Stimulated activated CD4-positive, alpha-beta T cell treated with anti-CD3 and anti-CD28 coated beads, Interleukin-2, amount 100 ng/mL, for 4 hours (primary cell): Measurements from ENCODE around the gene ST6GALNAC4.
"Not testable (repeated sequence)": the region's sequence is repeated elsewhere in the genome, so short reads cannot be mapped to it uniquely, and the experiment has no call there.

Experiments
- DNase-seq: peaks from one replicate; pipeline ENCODE4 v3.0.0-alpha.2; 2020; ENCODE audit warnings: low read depth

Gene ST6GALNAC4

DNA sequence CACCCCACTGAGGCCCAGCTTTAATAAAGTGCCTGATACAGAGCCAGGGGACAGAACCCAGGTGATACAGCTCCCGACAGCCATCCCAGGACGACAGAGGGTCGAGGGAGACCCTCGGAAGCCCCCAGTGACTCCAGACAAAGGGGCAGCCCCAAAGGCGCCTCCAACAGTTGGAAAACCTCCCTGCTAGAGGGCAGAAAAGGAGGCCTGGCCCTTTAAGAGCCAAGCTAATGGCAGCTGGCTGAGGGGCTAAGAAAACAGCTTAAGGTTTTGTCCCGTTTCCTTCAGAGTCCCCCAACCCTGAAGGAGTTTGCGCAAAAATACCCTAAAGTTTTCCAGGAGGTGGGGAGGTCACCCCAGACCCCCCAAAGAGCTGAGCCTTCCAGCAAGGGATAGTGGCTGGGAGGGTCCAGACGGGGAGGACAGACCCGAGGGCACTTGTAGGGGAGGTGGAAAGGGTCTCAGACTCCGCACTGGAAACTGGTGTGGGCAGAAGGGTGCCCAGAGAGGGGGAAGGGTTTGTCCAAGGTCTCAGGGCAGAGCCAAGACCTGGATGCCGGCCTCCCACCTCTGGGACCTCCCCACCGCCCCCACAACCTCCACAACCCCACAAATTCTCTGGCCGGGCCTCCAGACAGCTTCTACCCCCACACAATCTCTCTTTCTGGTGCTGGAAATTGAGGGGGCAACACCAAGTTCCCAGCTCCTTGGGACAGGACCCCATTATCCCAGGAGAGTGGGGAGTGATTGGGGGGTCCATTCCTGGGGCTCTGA is 31.1 kb downstream of the ST6GALNAC4 start:
- no peak for DNase-seq

DNA sequence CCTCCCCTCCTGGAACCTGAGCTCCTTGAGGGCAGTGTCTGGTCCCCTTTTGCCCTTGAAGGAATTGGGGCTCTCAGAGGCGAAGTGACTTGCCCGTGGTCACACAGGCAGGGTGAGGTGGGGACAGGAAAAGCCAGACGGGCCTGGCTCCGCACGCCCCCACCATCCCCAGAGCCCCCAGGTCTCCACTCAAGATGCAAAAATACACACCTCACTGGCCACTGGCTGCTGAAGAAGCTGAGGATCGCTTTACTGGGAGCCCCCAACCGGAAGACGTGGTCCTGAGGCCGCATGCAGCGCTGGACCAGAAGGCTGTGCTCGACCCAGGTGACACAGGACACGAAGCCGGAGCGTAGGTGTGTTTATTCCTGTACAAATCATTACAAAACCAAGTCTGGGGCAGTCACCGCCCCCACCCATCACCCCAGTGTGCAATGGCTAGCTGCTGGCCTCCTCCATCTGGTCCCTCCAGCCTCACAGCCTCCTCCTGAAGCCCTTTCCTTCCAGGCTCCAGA is 31.8 kb downstream of the ST6GALNAC4 start:
- no peak for DNase-seq

DNA sequence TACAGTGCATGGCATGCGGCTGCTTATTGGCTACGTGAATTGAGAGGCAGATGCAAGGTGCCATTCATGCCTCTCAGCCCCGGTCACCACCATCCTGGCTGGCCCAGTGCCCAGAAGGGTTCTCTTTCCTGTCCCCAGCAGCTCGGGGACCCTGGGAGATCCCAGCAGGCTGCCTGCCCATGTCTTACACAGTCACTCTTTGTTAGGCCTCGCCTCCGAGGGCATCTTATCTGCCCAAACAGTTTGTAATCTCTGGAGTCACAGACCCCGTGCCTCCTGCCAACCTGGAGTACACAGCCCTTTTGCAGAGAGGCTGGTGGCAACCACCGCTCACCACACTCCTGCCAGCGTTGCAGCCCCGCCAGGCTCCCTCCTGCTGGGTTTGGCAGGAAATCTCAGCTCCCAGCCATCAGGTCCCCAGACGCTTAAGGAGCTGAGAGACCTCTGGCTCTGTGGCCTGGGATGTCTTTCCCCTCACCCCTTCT is 32.4 kb downstream of the ST6GALNAC4 start:
- DNase-seq = no peak

DNA sequence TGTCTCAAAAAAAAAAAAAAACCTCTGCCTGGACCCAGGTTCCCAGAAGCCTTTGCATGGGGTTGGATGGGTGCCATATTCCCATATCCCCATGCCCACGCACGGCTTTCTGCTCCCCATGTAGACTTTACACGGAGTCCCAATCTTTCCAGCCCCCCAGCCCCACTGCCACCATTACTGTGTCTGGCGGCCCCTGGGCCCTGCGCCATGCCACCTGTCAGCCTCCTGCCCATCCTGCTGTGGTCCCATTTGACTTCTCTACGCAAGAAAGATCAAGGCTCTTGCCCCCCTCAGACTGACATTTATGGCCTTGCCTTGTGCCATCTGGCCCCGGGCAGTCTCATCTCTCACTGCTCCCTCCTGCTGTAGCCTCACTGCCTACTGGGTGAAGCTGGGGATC is 32.9 kb downstream of the ST6GALNAC4 start:
- DNase-seq = no peak

DNA sequence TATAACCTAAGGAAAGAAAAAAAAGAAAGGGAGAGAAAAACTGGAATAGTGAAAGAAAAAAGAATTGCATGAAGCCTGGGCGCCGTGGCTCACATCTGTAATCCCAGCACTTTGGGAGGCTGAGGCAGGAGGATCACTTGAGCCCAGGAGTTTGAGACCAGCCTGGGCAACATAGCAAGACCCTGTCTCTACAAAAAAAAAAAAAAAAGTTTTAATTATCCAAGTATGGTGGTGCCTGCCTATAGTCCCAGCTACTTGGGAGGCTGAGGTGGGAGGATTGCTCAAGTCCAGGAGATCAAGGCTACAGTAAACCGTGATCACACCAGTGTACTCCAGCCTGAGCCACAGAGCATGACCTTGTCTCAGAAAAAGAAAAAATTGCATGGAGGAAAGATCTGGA is 35.1 kb downstream of the ST6GALNAC4 start:
- DNase-seq = not testable (repeated sequence)

DNA sequence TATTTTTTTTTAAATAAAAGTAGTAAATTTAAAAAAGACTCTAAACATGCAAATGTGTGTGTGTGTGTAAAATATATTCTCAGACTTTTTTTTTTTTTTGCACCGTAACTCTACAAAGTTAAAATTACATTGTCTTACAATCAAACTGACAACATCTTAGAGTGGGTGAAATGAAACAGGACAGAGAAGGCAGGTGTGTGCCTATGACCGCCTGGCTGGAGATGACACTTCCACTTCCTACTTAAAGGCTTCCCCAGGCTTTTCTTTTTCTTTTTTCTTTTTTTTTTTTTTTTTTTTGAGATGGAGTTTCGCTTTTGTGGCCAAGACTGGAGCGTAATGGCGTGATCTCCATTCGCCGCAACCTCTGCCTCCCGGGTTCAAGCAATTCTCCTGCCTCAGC is 36.7 kb downstream of the ST6GALNAC4 start:
- DNase-seq = no peak

DNA sequence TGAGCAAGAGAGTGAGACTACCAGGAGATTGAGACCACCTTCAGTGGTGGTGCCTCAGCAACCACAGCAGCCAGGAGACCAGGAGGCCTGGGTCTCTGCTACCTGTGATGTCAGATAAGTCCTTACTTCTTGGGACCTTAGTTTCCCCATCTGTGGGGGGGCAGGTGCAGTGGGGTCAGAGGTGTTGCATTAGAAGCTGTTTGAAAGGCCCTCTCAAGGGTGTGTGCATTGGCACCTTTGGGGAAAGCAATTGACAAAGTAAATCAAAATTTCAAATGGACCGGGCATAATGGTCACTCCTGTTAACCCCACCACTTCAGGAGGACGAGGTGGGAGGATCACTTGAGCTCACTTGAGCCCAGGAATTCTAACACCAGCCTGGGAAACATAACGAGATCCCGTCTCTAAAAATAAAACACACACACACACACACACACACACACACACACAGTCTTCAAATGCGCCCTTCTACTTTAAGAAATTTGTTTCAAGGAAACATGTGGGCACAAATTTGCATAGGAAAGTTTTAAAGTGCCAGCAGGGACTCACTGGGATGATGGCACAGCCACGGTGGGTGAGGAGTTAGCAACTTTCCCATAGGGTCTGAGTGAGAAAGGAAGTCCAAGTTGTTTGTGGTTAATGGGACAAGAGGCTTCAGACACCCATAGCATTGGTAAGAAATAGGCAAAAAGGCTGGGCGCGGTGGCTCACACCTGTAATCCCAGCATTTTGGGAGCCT is 38.0 kb downstream of the ST6GALNAC4 start:
- DNase-seq = no peak

DNA sequence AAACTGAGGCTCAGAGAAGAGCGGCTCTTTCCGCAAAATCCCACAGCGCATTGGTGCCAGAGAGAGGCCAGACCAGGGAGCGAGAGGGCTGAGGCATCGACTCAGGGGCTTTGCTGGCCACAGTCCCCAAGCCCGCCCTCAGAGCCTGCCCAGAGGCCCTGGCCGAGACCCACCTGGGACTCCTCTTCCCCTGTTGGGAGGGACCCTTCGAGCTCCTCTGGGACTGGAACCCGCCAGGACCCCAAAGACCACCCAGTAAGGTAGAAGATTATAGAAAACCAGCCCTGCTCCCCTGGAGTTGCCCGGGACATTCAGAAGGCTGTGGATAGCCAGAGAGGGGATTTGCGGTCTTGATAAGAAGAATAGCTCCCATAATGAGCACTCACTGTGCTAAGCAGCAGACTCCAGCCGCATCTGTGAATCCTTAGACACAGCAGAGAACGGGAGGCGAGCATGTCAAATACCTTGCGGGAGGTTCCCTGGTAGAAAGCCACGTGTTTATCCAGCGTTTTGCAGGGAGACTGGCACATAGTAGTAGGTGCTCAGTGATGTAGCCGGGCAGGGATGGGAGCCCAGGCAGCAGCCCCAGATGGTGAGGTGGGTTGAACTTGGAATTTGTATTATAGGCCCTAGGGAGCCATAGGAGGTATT is 38.7 kb downstream of the ST6GALNAC4 start:
- no peak for DNase-seq

DNA sequence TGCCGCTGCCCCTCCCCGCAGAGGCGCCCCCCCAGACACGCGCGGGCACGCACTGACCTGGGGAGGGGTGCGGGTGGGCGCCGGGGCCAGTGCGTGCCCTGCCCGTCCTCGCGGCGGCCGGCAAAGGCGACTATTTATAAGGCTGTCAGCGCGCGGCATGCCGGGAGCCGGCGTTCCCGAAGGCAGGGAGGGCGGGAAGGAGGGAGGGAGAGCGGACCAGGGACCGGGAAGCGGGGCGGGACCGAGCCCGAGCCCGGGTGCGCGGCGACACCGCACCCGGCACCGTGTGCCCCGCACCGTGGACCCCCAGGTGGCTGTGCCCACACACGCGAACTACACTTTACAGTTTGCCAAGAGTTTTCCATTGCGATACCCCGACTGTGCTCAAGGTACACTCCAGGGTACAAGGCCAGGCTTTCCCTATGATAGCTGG is 39.3 kb downstream of the ST6GALNAC4 start, which contains the start of gene AK1:
Gene AK1, minus strand, starts transcription at position 110 of the 433 bp plus-strand sequence. CDS start 3,058 bp downstream, outside the sequence.
- DNase-seq = no peak

DNA sequence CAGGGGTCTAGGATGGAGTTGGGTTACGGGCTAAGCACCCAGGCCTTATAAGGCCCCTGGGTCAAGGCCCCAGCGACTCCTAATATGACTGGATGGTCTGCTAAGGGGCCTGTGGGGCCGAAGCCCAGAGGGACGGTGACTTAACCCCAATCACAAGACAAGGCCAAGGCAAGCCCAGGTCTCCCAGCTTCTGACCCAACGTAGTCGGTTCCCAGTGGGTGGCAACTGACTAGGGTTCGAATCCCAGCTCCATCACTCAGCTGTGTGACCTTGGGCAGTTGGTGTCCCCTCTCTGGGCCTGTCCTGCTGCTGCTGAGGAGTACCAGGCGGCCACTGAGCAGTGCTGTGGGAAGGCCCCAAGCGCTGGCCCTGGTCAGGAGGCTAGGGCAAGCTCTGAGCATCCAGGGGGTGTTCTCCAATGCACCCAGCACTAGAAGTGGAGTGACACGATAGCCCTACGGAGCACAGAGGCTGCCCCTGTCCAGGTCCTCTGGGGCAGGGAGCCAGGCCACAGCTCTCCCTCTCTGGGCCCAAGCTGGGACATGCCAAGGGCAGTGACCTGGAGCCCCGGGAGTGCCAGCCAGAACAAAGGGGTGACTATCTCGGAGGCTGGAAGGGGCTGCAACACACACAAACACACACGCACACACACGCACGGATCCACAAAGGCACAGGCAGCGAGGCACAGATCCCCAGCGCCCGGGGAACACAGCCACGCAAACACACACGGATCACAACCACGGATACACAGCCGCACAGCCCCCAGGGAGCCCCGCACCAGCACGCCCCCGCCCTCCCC is 39.9 kb downstream of the ST6GALNAC4 start:
- DNase-seq = no peak

DNA sequence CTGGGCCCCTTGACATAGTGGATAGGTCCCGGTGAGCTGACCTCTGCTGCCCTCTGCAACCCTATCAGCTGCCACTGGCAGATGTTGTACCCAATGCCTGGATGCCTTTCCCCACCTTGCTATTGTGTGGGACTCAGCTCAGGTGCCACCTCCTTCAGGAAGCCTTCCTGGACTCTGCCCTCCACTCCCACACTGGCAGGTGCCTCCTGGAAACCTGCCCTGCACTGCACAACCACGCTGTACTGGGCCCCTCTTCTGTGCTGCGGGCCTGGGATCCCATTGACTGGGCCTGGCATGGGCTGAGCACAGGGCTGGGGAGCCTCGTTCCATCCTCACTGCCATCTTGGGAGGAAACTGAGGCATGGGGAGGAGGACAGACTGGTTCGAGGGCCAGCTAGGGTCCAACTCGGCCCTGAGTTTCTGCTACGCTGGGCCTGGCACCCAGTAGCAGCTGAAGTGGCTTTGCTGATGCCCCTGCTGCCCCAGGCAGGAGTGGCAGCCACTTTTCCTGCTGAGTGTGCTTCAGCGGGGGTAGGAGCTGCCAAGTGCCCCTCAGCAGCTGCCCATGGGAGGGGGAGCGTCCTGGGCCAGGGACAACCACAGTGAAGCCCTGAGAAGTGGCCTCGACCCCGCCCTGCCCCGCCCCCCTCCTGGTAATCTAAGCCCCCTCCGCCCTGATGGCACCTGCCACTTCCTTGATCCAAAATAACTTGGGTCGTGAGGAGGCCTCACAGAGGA is 40.6 kb downstream of the ST6GALNAC4 start:
- no peak for DNase-seq

DNA sequence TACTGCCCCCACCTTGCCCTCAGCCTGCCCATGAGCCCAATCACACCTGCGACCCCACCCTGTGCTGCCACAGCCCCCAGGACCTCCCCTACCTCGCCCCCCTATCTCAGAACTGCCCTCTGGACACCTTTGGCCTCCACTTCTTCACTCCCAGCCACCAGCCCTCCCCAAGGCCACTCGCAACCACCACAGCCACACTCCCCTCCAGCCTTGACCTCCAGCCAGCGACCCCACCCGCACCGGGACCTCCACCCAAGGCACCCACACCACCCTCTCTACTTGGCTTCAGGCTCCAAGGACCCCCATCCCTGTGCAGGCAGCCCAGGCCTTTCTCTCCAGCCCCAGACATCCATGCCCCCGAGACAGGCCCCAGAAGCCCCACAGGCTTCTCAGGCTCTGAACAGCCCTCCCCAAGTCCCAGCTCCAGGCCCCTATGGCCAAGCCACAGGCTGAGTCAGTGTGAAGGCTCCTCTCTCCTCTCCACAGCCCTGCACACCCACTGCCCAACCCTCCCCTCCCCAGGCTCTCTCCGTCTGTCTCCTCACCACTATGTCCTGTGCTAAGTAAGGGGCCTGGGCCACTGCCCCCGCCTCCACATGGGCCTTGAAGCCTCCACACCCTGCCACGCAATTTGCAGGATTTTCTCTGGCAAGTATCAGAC is 41.4 kb downstream of the ST6GALNAC4 start:
- DNase-seq = no peak

DNA sequence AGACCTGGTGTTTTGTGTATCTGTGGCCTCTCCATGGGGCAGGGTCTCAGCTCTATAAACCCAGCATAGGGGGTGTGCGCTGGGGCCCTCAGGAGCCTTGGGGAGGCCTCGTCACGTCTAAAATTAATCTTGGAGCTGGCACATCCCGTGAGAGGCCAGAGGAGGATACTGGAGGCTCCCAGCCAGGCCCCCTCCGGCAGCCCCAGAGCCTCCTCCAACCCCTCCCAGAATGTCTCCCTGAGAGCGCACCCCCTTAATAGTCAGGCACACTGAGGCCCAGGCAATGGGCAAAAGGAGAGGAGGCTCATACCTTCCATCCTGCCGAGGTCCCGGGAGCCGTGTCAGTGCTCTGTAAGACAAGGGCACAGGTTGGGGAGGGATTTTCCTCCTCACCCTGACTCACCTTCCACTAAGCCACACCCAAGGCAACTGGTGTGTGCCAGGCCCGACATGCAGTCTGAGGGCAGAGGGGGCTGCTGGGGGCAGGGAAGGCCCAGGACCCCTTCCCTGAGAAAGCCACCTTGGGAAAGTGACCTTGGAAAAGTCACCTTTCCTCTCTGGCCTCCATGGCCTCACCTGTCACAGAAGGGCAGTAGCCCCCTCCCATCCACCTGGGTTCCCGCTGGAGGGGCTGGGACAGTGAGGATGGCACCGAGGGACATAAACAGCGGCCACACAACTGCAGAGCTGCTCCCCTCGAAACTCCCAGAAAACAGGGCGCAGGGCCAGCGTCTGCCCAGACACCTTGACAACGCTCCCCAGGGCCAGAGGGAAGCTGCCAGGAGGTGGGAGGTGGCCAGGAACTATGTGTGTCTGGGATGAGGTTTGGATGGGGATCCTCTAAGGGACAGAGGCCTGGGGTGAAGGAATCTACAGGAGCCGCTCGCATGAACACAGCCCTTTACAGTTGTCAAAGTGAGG is 42.3 kb downstream of the ST6GALNAC4 start:
- DNase-seq = no peak

DNA sequence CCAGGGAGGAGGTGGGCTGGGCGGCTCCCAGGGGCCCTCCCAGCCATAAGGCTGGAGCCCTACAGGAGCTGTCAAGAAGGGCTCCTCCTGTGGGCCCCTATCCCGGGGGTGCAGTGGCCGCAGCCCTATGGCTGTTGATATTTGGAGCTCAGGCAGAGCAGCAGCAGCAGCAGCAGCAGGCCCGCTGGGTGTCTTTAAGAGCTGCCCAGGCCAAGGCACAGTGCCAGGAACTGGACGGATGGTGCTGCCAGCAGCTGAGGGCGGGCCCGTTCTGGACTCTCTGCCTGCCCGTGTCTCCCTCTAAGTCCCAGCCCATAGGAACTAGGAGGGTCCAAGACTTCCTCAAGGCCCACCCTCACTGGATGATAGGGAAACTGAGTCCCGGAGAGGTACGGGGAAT is 43.0 kb downstream of the ST6GALNAC4 start:
- no peak for DNase-seq

DNA sequence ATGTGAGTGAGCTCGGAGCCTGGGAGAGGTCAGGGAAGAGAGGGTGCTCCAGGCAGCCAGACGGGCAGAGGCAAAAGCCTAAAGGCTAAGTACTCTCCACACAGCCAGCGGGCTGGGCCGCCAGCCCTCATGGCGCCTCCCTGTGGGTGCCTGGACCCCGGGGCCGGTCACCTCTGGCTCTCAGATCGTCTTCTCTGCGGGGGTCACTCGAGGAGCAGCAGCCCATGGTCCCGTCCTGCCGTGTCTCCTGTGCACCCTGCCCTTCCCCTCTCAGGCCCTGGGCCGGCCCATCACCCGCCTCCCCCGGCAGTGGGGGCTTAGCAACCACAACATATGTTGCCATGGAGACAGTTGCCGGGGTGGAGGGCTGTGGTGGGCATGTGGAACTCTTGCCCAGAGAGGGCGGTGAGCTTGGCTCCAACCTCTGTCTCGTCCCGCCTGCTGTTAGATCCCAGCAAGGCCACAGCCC is 43.6 kb downstream of the ST6GALNAC4 start:
- DNase-seq = no peak

DNA sequence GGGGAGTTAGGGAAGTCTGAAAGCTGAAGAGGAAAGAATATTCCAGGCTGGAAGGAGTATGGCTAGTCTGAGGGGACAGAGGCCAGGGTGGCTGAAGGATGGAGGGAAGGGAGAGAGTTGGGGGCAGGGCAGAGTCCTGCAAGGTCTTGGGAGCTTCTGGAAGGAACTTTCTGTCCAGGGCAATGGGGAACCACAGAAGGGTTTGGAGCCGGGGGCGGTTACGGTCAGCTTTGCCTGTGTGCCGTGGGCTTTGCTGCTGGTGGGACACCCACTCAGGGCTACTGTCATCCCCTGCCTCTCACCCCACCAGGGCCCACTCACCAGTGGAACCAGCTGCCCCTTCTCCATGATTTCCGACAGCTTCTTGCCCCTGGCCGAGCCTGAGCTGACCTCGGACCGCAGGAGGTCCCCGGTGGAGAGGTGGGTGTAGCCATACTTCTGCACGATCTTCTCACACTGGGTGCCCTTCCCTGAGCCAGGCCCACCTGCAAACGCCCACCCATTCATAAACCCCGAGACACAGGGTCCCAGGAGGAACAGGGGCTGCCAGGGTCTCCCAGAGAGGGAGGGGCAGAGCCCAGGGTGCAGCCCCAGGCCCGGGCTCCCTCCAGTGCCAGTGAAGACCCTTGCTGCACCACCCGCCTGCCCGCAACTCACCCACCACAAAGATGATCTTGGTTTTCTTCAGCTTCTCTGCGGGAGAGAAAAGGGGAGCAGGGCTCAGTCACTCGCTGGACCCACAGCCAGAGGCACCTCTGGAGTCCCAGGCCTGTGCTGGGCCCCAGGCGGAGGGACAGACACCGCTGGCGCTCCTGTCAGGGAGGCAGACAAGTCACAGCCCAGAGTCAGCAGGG is 44.2 kb downstream of the ST6GALNAC4 start:
- DNase-seq = no peak

DNA sequence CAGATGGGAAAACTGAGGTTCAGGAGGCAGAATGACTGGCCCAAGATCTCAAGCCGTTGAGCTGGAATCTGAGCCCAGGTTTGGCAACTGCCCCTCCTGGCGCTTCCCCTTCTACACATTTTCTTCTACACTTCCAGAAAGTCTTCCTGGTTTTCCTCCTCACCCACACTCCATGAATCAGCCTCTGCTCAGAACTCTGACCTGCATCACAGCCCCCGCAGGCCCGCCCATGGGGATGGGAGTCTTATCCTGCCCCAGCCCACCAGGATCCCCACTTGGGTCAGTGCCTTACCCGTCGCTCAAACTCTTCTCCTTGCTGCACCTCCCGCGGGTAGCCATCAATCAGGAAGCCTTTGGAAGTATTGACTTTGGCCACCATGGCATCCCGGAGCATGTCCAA is 45.3 kb downstream of the ST6GALNAC4 start:
- DNase-seq = no peak

DNA sequence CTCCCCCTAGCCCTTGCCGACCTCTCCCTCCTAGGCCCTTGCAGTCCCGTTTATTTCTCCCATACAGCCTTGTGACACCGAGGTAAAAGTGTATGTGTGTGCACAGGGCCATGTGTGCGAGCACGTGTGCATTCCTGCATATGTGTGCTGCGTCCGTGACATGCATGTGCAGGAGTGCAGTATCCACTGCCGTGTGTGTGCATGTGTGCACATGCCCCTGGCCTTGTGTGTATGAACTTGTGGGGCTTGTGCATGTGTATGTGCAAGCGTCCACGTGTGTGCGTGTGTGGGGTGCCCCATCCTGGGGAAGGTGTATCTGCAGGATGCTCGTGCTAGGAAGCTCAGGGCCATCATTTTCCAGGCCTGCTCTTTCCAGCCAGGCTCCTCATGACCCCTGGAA is 46.0 kb downstream of the ST6GALNAC4 start:
- no peak for DNase-seq
